Measurements from ENCODE around the gene UGT1A4.
"Not testable (repeated sequence)": the region's sequence is repeated elsewhere in the genome, so short reads cannot be mapped to it uniquely, and the experiment has no call there.

The UGT1A4 gene

GRCh38 chr2:233751212-233752009 is 32.9 kb downstream of the UGT1A4 start:
- DNase-seq = not testable (repeated sequence)

GRCh38 chr2:233754872-233755611 is 36.5 kb downstream of the UGT1A4 start:
- DNase-seq = no peak

- no peak for DNase-seq
Observed at GRCh38 chr2:233756429-233757081, 38.0 kb downstream of the UGT1A4 start.

GRCh38 chr2:233758141-233758540 is 39.6 kb downstream of the UGT1A4 start:
- no peak for DNase-seq

- DNase-seq = no peak
Observed at GRCh38 chr2:233758849-233759248, 40.3 kb downstream of the UGT1A4 start.

GRCh38 chr2:233760043-233760442 is 41.5 kb downstream of the UGT1A4 start, which contains the start of gene UGT1A1:
UGT1A1 (plus strand) TSS chr2:233760270; CDS start chr2:233760288, 18 bp downstream.
- DNase-seq = no peak

GRCh38 chr2:233761040-233761769 is 42.7 kb downstream of the UGT1A4 start:
- no peak for DNase-seq

GRCh38 chr2:233764264-233764663 is 45.7 kb downstream of the UGT1A4 start:
- no peak for DNase-seq

GRCh38 chr2:233764761-233765160 is 46.2 kb downstream of the UGT1A4 start:
- no peak for DNase-seq

GRCh38 chr2:233766416-233766815 is 47.9 kb downstream of the UGT1A4 start:
- DNase-seq = no peak

- DNase-seq = no peak
Observed at GRCh38 chr2:233768076-233768475, 49.5 kb downstream of the UGT1A4 start.

GRCh38 chr2:233769260-233769659 is 50.7 kb downstream of the UGT1A4 start:
- no peak for DNase-seq

- DNase-seq = no peak
Observed at GRCh38 chr2:233772153-233772552, 53.6 kb downstream of the UGT1A4 start.

- DNase-seq = no peak
Observed at GRCh38 chr2:233772583-233772982, 54.0 kb downstream of the UGT1A4 start.

- DNase-seq = no peak
Observed at GRCh38 chr2:233773854-233774253, 55.3 kb downstream of the UGT1A4 start.

GRCh38 chr2:233775414-233775813 is 56.9 kb downstream of the UGT1A4 start:
- no peak for DNase-seq

- no peak for DNase-seq
Observed at GRCh38 chr2:233778030-233778429, 59.5 kb downstream of the UGT1A4 start, which contains the start of gene MROH2A. MROH2A (plus strand) TSS chr2:233778330; CDS start chr2:233779359, 1,029 bp downstream.

- no peak for DNase-seq
Observed at GRCh38 chr2:233779722-233780121, 61.2 kb downstream of the UGT1A4 start.

GRCh38 chr2:233780771-233781170 is 62.2 kb downstream of the UGT1A4 start:
- no peak for DNase-seq

GRCh38 chr2:233789554-233789953 is 71.0 kb downstream of the UGT1A4 start:
- DNase-seq = no peak

GRCh38 chr2:233791151-233791882 is 72.8 kb downstream of the UGT1A4 start:
- DNase-seq = no peak

GRCh38 chr2:233791883-233792329 is 73.4 kb downstream of the UGT1A4 start:
- DNase-seq = no peak

Measured in MV-4-11 (cell line).